AG04449 (cell line): Measurements from ENCODE around the gene NPB.

ENCODE experiments used
- CTCF ChIA-PET: fragments of 350-600 bp; formaldehyde crosslinking; extraction: SDS; loops from one replicate; lab custom pipeline; 2021; ENCODE audit warnings: antibody characterized with exemption; lab: Yijun Ruan, JAX
- POLR2A ChIA-PET: fragments of 400-600, 350-600 bp; formaldehyde crosslinking; extraction: SDS; loops from one replicate; lab custom pipeline; 2020; ENCODE audit warnings: antibody characterized with exemption, inconsistent platforms; lab: Yijun Ruan, JAX
- DNase-seq: peaks from one replicate; pipeline ENCODE4 v3.0.0-alpha.2; 2010; ENCODE audit warnings: low read depth, low spot score
- H3K4me3 ChIP-seq: 2 replicates; pipeline ENCODE4 v1.5.1; 2011; ENCODE audit warnings: low read depth, mild to moderate bottlenecking, control low read depth, low read length
- CTCF ChIP-seq: IDR thresholded peaks from one replicate; pipeline ENCODE4 v1.5.1; 2011; ENCODE audit warnings: mild to moderate bottlenecking, moderate library complexity, low read length, control low read depth, inconsistent platforms; ENCODE audit not compliant: insufficient read depth; ENCODE audit errors: missing control alignments

Gene NPB

GRCh38 chr17:81888105-81888987 is 13.7 kb upstream of the NPB start:
- DNase-seq, result no peak
- no peak overlapping the region for H3K4me3 ChIP-seq
- no peak for TF ChIP-seq CTCF
- ChIA-PET CTCF (interaction anchor here (0.9 kb wide), 1 partner anchor 19 kb away, joined by 3 read pairs; no protein-coding TSS in a partner anchor), POLR2A (interaction anchor here (0.6 kb wide), 1 partner anchor 49 kb away, joined by 3 read pairs; no protein-coding TSS in a partner anchor)

- TF ChIP-seq CTCF, result no peak
- ChIA-PET POLR2A (no interaction called here), CTCF (interaction anchor here (0.9 kb wide), 1 partner anchor 20 kb away, joined by 3 read pairs; no protein-coding TSS in a partner anchor)
- DNase-seq, result no peak
- no peak overlapping the region for H3K4me3 ChIP-seq
These were observed 12.9 kb upstream of the NPB start for GRCh38 chr17:81888988-81889595.

GRCh38 chr17:81889602-81890001 is 12.4 kb upstream of the NPB start:
- TF ChIP-seq CTCF, result no peak
- ChIA-PET POLR2A (no interaction called here), CTCF (no interaction called here)
- DNase-seq, result no peak
- peak overlapping the region; percentile 23 for H3K4me3 ChIP-seq

- CTCF ChIA-PET, result no interaction called here
- DNase-seq, result no peak
- POLR2A ChIA-PET, result no interaction called here
- TF ChIP-seq CTCF, result no peak
- H3K4me3 ChIP-seq, result peak overlapping the region; percentile 81
These were observed 11.4 kb upstream of the NPB start for GRCh38 chr17:81890447-81891302.

GRCh38 chr17:81891303-81891552 is 10.8 kb upstream of the NPB start:
- ChIA-PET POLR2A (no interaction called here), CTCF (no interaction called here)
- TF ChIP-seq CTCF, result no peak
- DNase-seq, result no peak
- H3K4me3 ChIP-seq, result peak overlapping the region; percentile 81
